ENCODE data around the gene LRRC8C.
A peak's percentile ranks its signal among the peaks of the same experiment; 100 is the strongest.

LRRC8C gene

GRCh38 chr1:89737985-89738510 lies 105.1 kb downstream of the LRRC8C start:
- no peak for DNase-seq

GRCh38 chr1:89739013-89739843 lies 106.3 kb downstream of the LRRC8C start:
- peak; percentile 44 to 49 for DNase-seq

- no peak for DNase-seq
Measured at GRCh38 chr1:89739844-89740216, 106.9 kb downstream of the LRRC8C start.

GRCh38 chr1:89743788-89744187 lies 110.9 kb downstream of the LRRC8C start:
- no peak for DNase-seq

GRCh38 chr1:89746424-89747149 lies 113.7 kb downstream of the LRRC8C start:
- no peak for DNase-seq

- no peak for DNase-seq
Measured at GRCh38 chr1:89753761-89754160, 120.8 kb downstream of the LRRC8C start.

- DNase-seq, result no peak
Measured at GRCh38 chr1:89754518-89754917, 121.6 kb downstream of the LRRC8C start.

- no peak for DNase-seq
Measured at GRCh38 chr1:89755591-89755990, 122.7 kb downstream of the LRRC8C start.

- no peak for DNase-seq
Measured at GRCh38 chr1:89757532-89757931, 124.6 kb downstream of the LRRC8C start.

GRCh38 chr1:89758156-89758555 lies 125.2 kb downstream of the LRRC8C start:
- DNase-seq, result no peak

GRCh38 chr1:89759036-89759435 lies 126.1 kb downstream of the LRRC8C start:
- no peak for DNase-seq

GRCh38 chr1:89760496-89760895 lies 127.6 kb downstream of the LRRC8C start:
- no peak for DNase-seq

- DNase-seq, result no peak
Measured at GRCh38 chr1:89761338-89761737, 128.4 kb downstream of the LRRC8C start.

GRCh38 chr1:89761901-89762300 lies 129.0 kb downstream of the LRRC8C start:
- no peak for DNase-seq

GRCh38 chr1:89762386-89762778 lies 129.5 kb downstream of the LRRC8C start:
- no peak for DNase-seq

- peak; percentile 85 to 87 for DNase-seq
Measured at GRCh38 chr1:89762779-89763648, 130.1 kb downstream of the LRRC8C start.

GRCh38 chr1:89763649-89763986 lies 130.7 kb downstream of the LRRC8C start:
- no peak for DNase-seq

GRCh38 chr1:89765774-89766173 lies 132.9 kb downstream of the LRRC8C start:
- DNase-seq, result no peak

GRCh38 chr1:89767618-89768017 lies 134.7 kb downstream of the LRRC8C start:
- no peak for DNase-seq

Data from activated CD4-positive, alpha-beta T cell treated with anti-CD3 and anti-CD28 coated beads, Interleukin-2, amount 50 U/mL, for 4 hours (primary cell).